ENCODE measurements around the gene CDK11A. TPM values are rescaled to one million over a fixed set of nuclear protein-coding genes. Genes with fewer than 3 reads are reported as not detected.
"Not testable (repeated sequence)": the region's sequence is repeated elsewhere in the genome, so short reads cannot be mapped to it uniquely, and the experiment has no call there.

The CDK11A gene
- total RNA-seq, 1 donor = 26.9 TPM

GRCh38 chr1:1687846-1688245 lies 36.3 kb downstream of the CDK11A start:
- DNase-seq (ENCODE audit: low read depth in 2 of 3, low spot score in 2 of 3) = no peak

- no peak for DNase-seq (ENCODE audit: low read depth in 2 of 3, low spot score in 2 of 3)
Measured at GRCh38 chr1:1684031-1684681, 40.0 kb downstream of the CDK11A start.

- DNase-seq (ENCODE audit: low read depth in 2 of 3, low spot score in 2 of 3) = no peak
Measured at GRCh38 chr1:1683104-1683905, 40.9 kb downstream of the CDK11A start.

GRCh38 chr1:1680912-1681273 lies 43.3 kb downstream of the CDK11A start:
- DNase-seq (ENCODE audit: low read depth in 2 of 3, low spot score in 2 of 3) = no peak

- DNase-seq (ENCODE audit: low read depth in 2 of 3, low spot score in 2 of 3) = no peak
Measured at GRCh38 chr1:1680031-1680911, 43.9 kb downstream of the CDK11A start.

- DNase-seq (ENCODE audit: low read depth in 2 of 3, low spot score in 2 of 3) = peak in 1 of 3 donors; percentile 16
Measured at GRCh38 chr1:1678581-1679380, 45.4 kb downstream of the CDK11A start.

- DNase-seq (ENCODE audit: low read depth in 2 of 3, low spot score in 2 of 3) = peak in 2 of 3 donors; percentile 44 to 51
Measured at GRCh38 chr1:1677718-1678580, 46.2 kb downstream of the CDK11A start.

GRCh38 chr1:1676087-1676486 lies 48.1 kb downstream of the CDK11A start:
- not testable (repeated sequence) for DNase-seq (ENCODE audit: low read depth in 2 of 3, low spot score in 2 of 3)

- DNase-seq (ENCODE audit: low read depth in 2 of 3, low spot score in 2 of 3) = not testable (repeated sequence)
Measured at GRCh38 chr1:1675218-1675617, 48.9 kb downstream of the CDK11A start.

GRCh38 chr1:1674806-1675205 lies 49.4 kb downstream of the CDK11A start:
- not testable (repeated sequence) for DNase-seq (ENCODE audit: low read depth in 2 of 3, low spot score in 2 of 3)

GRCh38 chr1:1672181-1672965 lies 51.8 kb downstream of the CDK11A start:
- no peak for DNase-seq (ENCODE audit: low read depth in 2 of 3, low spot score in 2 of 3)

GRCh38 chr1:1671365-1672119 lies 52.6 kb downstream of the CDK11A start:
- no peak for DNase-seq (ENCODE audit: low read depth in 2 of 3, low spot score in 2 of 3)

GRCh38 chr1:1670866-1671265 lies 53.3 kb downstream of the CDK11A start:
- DNase-seq (ENCODE audit: low read depth in 2 of 3, low spot score in 2 of 3) = no peak

GRCh38 chr1:1669468-1670440 lies 54.4 kb downstream of the CDK11A start:
- DNase-seq (ENCODE audit: low read depth in 2 of 3, low spot score in 2 of 3) = no peak

- DNase-seq (ENCODE audit: low read depth in 2 of 3, low spot score in 2 of 3) = no peak
Measured at GRCh38 chr1:1666526-1666925, 57.6 kb downstream of the CDK11A start.

- DNase-seq (ENCODE audit: low read depth in 2 of 3, low spot score in 2 of 3) = peak in 2 of 3 donors; percentile 7 to 14
Measured at GRCh38 chr1:1665815-1666251, 58.3 kb downstream of the CDK11A start.

Data from hematopoietic multipotent progenitor cell (in vitro differentiated cells).